ENCODE data around the gene TTC32.
"Not testable (repeated sequence)": the region's sequence is repeated elsewhere in the genome, so short reads cannot be mapped to it uniquely, and the experiment has no call there.

The TTC32 gene

DNA sequence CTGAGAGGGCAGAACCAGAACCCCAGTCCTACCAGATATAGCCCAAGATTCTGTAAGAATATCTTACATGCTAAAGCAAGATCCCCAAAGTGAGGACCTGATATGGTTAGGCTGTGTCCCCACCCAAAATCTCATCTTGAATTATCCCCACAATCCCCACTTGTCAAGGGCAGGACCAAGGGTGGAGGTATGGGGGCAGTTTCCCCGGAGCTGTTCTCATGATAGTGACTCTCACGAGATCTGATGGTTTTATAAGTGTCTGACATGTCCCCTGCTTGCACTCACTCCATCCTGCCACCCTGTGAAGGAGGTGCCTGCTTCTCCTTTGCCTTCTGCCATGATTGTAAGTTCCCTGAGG lies 19.9 kb downstream of the TTC32 start:
- DNase-seq (no peak), ATAC-seq (ENCODE audit: insufficient read depth, low read depth) (no peak)
- no peaks in the 10 kb centered on the region for H3K36me3 ChIP-seq (ENCODE audit: insufficient read depth, low read length)
- no peaks in the 10 kb centered on the region for H4K20me1 ChIP-seq (ENCODE audit: insufficient read depth, low read length)
- H3K79me2 ChIP-seq (ENCODE audit: insufficient read depth, low read length) = no peaks in the 10 kb centered on the region
- no peaks in the 10 kb centered on the region for H3K9me3 ChIP-seq (ENCODE audit: insufficient read depth, low read length, severe bottlenecking)
- H3K4me3 ChIP-seq (ENCODE audit: low read depth in 1 of 2, low read length in 2 of 2) = no peak overlapping the region
- no peak overlapping the region for H2AFZ ChIP-seq (ENCODE audit: low read depth, low read length)
- H3K27me3 ChIP-seq (ENCODE audit: insufficient read depth, low read length, poor library complexity) = no peaks in the 10 kb centered on the region
- H3K27ac ChIP-seq (ENCODE audit: low read length) = no peak overlapping the region
- no peaks in the 10 kb centered on the region for H3K4me1 ChIP-seq (ENCODE audit: insufficient read depth, low read length)
- no peak overlapping the region for H3K4me2 ChIP-seq (ENCODE audit: insufficient read depth, low read length)
- no peak for TF ChIP-seq EZH2 (IDR thresholded peaks at IDR 0.05; ENCODE audit: borderline replicate concordance, low read depth, low read length, severe bottlenecking)
- no peak for TF ChIP-seq CTCF (IDR thresholded peaks at IDR 0.05; ENCODE audit: borderline replicate concordance, extremely low read depth, low read length, poor library complexity, severe bottlenecking)
- H3K9ac ChIP-seq (ENCODE audit: low read depth, low read length) = no peak overlapping the region

DNA sequence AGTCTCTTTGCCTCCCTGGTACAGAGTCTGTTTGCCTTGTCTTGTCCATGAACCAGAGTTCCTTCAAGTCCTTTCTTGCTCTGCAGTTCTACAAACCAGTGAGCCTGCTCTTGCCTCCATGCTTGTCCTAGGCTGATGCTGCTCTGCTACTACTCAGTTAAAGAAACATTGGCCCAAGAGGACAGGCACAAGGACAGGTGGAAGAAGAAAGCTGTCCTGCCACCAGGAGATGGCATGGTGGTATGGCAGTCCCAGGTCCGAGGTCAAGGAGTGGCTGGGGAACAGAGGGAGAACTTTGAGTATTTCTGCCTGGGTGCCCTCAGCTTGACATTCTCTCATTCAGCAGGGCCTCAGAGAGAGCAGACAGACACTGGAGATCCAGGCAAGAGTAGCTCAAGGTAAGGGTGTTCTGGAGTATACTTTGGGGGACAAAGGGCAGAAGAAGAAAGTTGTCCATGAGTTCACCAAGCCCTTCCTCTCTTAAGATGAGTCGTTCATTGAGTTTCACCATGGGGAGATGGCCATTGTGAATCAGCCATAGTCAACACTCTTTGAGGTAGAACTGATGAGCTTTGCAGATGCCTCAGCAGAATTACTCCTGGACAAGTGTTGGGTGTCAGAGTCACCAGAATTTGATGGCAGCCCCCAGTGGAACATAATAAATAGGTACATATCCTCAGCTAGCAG lies 20.4 kb downstream of the TTC32 start:
- no peak overlapping the region for H3K9ac ChIP-seq (ENCODE audit: low read depth, low read length)
- H3K27me3 ChIP-seq (ENCODE audit: insufficient read depth, low read length, poor library complexity) = no peaks in the 10 kb centered on the region
- TF ChIP-seq CTCF (IDR thresholded peaks at IDR 0.05; ENCODE audit: borderline replicate concordance, extremely low read depth, low read length, poor library complexity, severe bottlenecking) (no peak), EZH2 (IDR thresholded peaks at IDR 0.05; ENCODE audit: borderline replicate concordance, low read depth, low read length, severe bottlenecking) (no peak)
- ATAC-seq (ENCODE audit: insufficient read depth, low read depth) (no peak), DNase-seq (no peak)
- H3K4me3 ChIP-seq (ENCODE audit: low read depth in 1 of 2, low read length in 2 of 2) = no peak overlapping the region
- H3K36me3 ChIP-seq (ENCODE audit: insufficient read depth, low read length) = no peaks in the 10 kb centered on the region
- no peak overlapping the region for H3K27ac ChIP-seq (ENCODE audit: low read length)
- no peaks in the 10 kb centered on the region for H4K20me1 ChIP-seq (ENCODE audit: insufficient read depth, low read length)
- H3K79me2 ChIP-seq (ENCODE audit: insufficient read depth, low read length) = no peaks in the 10 kb centered on the region
- H3K4me2 ChIP-seq (ENCODE audit: insufficient read depth, low read length) = no peak overlapping the region
- no peaks in the 10 kb centered on the region for H3K4me1 ChIP-seq (ENCODE audit: insufficient read depth, low read length)
- H2AFZ ChIP-seq (ENCODE audit: low read depth, low read length) = no peak overlapping the region
- no peaks in the 10 kb centered on the region for H3K9me3 ChIP-seq (ENCODE audit: insufficient read depth, low read length, severe bottlenecking)

- H3K27ac ChIP-seq (ENCODE audit: low read length); ATAC-seq (ENCODE audit: insufficient read depth, low read depth); H2AFZ ChIP-seq (ENCODE audit: low read depth, low read length); H3K4me2 ChIP-seq (ENCODE audit: insufficient read depth, low read length); H3K79me2 ChIP-seq (ENCODE audit: insufficient read depth, low read length); H4K20me1 ChIP-seq (ENCODE audit: insufficient read depth, low read length); H3K36me3 ChIP-seq (ENCODE audit: insufficient read depth, low read length); H3K27me3 ChIP-seq (ENCODE audit: insufficient read depth, low read length, poor library complexity); H3K9me3 ChIP-seq (ENCODE audit: insufficient read depth, low read length, severe bottlenecking); H3K9ac ChIP-seq (ENCODE audit: low read depth, low read length); H3K4me3 ChIP-seq (ENCODE audit: low read depth in 1 of 2, low read length in 2 of 2); DNase-seq; H3K4me1 ChIP-seq (ENCODE audit: insufficient read depth, low read length): not testable (repeated sequence)
Observed at GRCh38 chr2:19880191-19880590, 21.6 kb downstream of the TTC32 start.

DNA sequence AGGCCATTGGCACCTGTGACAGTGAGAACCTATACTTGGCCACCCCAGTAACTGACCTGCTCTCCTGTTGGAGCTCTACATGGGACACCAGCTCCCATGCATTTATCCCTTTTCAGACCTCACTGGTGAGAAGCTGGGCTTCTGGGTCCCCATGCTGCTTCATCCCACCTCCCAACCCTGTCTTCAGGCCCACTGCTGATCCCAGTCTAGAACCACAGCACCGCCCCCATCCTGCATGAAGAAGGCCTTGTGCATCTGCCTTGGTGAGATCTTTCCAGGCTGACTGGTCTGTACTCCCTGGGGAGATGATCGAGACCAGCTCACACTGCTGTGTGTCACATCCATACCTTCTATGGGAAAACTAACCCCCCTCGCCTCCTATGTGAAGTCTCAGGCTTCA lies 22.7 kb downstream of the TTC32 start:
- no peak overlapping the region for H3K9ac ChIP-seq (ENCODE audit: low read depth, low read length)
- TF ChIP-seq EZH2 (IDR thresholded peaks at IDR 0.05; ENCODE audit: borderline replicate concordance, low read depth, low read length, severe bottlenecking) = no peak
- TF ChIP-seq CTCF (IDR thresholded peaks at IDR 0.05; ENCODE audit: borderline replicate concordance, extremely low read depth, low read length, poor library complexity, severe bottlenecking) = no peak
- no peaks in the 10 kb centered on the region for H4K20me1 ChIP-seq (ENCODE audit: insufficient read depth, low read length)
- ATAC-seq (ENCODE audit: insufficient read depth, low read depth) (no peak), DNase-seq (no peak)
- no peak overlapping the region for H3K4me3 ChIP-seq (ENCODE audit: low read depth in 1 of 2, low read length in 2 of 2)
- no peaks in the 10 kb centered on the region for H3K79me2 ChIP-seq (ENCODE audit: insufficient read depth, low read length)
- H3K27ac ChIP-seq (ENCODE audit: low read length) = no peak overlapping the region
- no peaks in the 10 kb centered on the region for H3K27me3 ChIP-seq (ENCODE audit: insufficient read depth, low read length, poor library complexity)
- H2AFZ ChIP-seq (ENCODE audit: low read depth, low read length) = no peak overlapping the region
- H3K4me1 ChIP-seq (ENCODE audit: insufficient read depth, low read length) = no peaks in the 10 kb centered on the region
- H3K4me2 ChIP-seq (ENCODE audit: insufficient read depth, low read length) = no peak overlapping the region
- no peaks in the 10 kb centered on the region for H3K36me3 ChIP-seq (ENCODE audit: insufficient read depth, low read length)
- no peaks in the 10 kb centered on the region for H3K9me3 ChIP-seq (ENCODE audit: insufficient read depth, low read length, severe bottlenecking)
